GM19099 (cell line): Measurements from ENCODE around the gene ARID4A.

Experiments used
- POLR2A ChIP-seq: IDR thresholded peaks from 3 replicates; pipeline ENCODE4 v1.6.1; 2011; ENCODE audit warnings: low read depth; ENCODE audit not compliant: insufficient read length; ENCODE audit errors: extremely low read depth

The ARID4A gene, protein sequence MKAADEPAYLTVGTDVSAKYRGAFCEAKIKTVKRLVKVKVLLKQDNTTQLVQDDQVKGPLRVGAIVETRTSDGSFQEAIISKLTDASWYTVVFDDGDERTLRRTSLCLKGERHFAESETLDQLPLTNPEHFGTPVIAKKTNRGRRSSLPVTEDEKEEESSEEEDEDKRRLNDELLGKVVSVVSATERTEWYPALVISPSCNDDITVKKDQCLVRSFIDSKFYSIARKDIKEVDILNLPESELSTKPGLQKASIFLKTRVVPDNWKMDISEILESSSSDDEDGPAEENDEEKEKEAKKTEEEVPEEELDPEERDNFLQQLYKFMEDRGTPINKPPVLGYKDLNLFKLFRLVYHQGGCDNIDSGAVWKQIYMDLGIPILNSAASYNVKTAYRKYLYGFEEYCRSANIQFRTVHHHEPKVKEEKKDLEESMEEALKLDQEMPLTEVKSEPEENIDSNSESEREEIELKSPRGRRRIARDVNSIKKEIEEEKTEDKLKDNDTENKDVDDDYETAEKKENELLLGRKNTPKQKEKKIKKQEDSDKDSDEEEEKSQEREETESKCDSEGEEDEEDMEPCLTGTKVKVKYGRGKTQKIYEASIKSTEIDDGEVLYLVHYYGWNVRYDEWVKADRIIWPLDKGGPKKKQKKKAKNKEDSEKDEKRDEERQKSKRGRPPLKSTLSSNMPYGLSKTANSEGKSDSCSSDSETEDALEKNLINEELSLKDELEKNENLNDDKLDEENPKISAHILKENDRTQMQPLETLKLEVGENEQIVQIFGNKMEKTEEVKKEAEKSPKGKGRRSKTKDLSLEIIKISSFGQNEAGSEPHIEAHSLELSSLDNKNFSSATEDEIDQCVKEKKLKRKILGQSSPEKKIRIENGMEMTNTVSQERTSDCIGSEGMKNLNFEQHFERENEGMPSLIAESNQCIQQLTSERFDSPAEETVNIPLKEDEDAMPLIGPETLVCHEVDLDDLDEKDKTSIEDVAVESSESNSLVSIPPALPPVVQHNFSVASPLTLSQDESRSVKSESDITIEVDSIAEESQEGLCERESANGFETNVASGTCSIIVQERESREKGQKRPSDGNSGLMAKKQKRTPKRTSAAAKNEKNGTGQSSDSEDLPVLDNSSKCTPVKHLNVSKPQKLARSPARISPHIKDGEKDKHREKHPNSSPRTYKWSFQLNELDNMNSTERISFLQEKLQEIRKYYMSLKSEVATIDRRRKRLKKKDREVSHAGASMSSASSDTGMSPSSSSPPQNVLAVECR

GRCh38 chr14:58298477-58299400 is at the start of gene ARID4A:
Gene ARID4A (plus strand): TSS chr14:58298555. CDS start chr14:58299855, 1,300 bp downstream.
- peak; percentile 51 for TF ChIP-seq POLR2A

- TF ChIP-seq POLR2A, result no peak
Observed at GRCh38 chr14:58249611-58250010, 48.7 kb upstream of the ARID4A start.

DNA sequence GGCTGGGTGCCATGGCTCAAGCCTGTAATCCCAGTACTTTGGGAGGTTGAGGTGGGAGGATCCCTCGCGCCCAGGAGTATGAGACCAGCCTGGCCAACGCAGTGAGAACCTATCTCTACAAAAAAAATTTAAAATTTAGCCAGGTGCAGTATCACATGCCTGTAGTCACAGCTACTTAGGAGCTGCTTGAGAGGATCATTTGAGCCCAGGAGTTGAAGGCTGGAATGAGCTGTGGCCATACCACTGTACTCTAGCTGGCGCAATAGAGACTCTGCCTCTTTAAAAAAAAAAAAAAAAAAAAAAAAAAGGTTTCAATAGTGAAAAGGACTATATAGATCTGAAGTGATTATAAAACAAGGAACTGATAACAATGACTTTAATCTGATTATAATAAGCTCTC is 40.2 kb upstream of the ARID4A start:
- TF ChIP-seq POLR2A, result no peak

GRCh38 chr14:58265401-58265800 is 33.0 kb upstream of the ARID4A start:
- no peak for TF ChIP-seq POLR2A

DNA sequence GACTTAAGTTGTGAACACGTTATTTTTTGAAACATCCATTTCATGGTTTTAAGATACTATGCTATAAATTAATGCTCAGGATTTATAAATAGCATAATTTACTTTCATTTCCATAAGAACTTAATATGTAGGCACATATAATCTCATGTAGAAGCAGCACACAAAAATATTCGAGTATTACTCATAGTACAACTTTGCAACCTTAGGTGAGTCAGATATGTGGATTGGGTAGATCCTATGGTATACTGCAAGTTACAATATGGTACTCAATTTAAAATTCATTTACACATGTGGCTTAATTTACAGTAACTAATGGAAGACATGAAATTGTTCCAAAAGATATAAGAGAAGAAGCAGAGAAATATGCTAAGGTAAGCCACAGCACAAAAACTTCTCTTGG is 27.7 kb upstream of the ARID4A start:
- TF ChIP-seq POLR2A, result no peak

- no peak for TF ChIP-seq POLR2A
Observed at GRCh38 chr14:58272588-58273372, 25.6 kb upstream of the ARID4A start.

DNA sequence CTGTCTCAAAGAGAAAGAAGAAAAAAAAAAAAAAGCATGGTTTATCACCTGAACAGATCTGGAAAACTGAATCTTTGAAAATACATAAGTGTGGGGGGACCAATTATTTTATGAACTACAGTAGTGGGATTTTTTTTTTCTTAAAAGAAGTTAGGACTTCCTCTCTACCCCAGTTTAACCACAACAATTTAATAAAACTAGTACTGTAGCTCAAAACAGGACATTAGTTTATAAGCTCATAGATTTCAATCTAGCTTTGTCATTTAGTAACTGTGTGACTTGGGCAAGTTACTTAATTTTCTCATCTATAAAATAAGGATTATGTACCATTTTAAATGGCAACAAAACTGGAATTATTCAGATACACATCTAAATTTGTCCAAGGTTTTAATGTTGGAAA is 23.5 kb upstream of the ARID4A start:
- TF ChIP-seq POLR2A, result no peak

GRCh38 chr14:58275527-58276190 is 22.7 kb upstream of the ARID4A start:
- TF ChIP-seq POLR2A, result no peak

- TF ChIP-seq POLR2A, result no peak
Observed at GRCh38 chr14:58276208-58276607, 22.1 kb upstream of the ARID4A start.

- TF ChIP-seq POLR2A, result no peak
Observed at GRCh38 chr14:58278177-58278576, 20.2 kb upstream of the ARID4A start.

GRCh38 chr14:58280954-58281787 is 17.2 kb upstream of the ARID4A start:
- no peak for TF ChIP-seq POLR2A

DNA sequence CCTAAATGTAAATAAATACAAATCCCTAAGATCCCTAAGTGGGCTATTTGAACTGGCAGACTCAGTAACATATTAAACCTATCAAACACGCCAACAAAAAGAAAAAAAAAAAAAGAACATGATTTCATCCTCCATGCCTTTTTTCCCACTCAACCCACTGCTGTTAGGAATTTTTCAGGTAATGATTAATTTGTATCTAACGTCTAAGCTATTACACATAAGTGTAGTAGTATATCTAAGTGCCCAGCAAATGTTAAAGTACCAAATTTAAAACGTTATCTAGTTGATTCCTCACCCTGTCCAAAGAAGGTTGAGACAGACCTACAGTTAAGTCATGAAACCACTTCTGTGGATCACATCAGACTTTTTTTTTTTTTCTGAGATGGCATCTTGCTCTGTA is 16.4 kb upstream of the ARID4A start:
- TF ChIP-seq POLR2A, result no peak
